Measurements from ENCODE around the gene SLC35B3.

The SLC35B3 gene

GRCh38 chr6:8375916-8376315 is 59.4 kb downstream of the SLC35B3 start:
- TF ChIP-seq CTCF (IDR thresholded peaks at IDR 0.05; ENCODE audit: low read depth, low read length, missing control alignments): no peak
- H3K4me3 ChIP-seq (replicated peaks; ENCODE audit: low read depth, low read length): no peak overlapping the region
- no peak for DNase-seq (ENCODE audit: extremely low read depth, low read depth)

Data from HFF-Myc (cell line).